ENCODE data around the gene RAPGEF1.
"Not testable (repeated sequence)": the region's sequence is repeated elsewhere in the genome, so short reads cannot be mapped to it uniquely, and the experiment has no call there.

RAPGEF1 gene

DNA sequence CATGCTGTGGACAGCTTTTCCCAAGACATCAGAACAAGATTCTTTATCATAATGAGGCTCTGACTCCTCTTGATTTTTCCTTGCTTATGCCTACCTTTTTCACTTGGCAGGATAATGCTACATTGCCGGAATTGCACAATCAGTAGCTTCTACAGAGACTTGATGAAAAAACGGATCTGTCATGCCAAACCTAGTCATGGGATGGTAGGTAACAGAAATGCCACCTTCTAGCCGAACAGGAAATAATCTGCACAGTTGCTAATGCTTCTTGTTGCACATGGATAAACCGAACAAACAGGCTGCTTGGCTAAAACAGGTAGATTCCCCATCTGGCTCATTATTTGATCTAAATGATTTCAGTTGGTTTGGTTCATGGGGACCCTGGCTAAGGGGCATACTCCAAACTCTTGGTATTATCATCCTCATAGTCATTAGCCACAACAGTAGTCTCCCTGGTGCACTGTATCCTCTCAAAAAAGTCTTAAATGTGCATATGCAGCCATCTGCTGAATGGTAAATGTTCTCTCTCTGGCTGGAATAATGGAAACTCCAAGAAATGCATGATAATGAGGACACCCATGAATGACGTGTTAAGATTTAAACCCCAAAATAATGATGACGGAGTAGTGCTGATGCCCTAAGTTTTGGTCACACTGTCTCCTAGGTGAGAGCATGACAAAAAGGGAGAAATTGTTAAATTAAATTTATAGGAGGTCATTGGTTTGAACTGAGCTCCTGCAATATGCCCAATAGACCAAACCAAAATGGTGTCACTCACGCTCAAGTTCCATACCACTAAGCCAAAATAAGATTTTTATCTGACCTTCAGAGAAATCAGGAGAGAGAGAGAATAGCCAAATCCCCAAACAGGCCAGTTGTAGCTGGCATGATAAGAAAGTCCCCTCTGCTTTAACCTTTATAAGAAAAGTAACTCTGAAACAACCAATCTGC, 47.0 kb downstream of the RAPGEF1 start:
- in situ Hi-C loops (cut with MboI; ENCODE audit: low sequenced_read_pairs): no loop called here

- in situ Hi-C loops (cut with MboI; ENCODE audit: low sequenced_read_pairs): no loop called here
Measured at GRCh38 chr9:131691969-131692611, 47.8 kb downstream of the RAPGEF1 start.

- in situ Hi-C loops (cut with MboI; ENCODE audit: low sequenced_read_pairs): no loop called here
Measured at GRCh38 chr9:131690941-131691573, 48.8 kb downstream of the RAPGEF1 start.

DNA sequence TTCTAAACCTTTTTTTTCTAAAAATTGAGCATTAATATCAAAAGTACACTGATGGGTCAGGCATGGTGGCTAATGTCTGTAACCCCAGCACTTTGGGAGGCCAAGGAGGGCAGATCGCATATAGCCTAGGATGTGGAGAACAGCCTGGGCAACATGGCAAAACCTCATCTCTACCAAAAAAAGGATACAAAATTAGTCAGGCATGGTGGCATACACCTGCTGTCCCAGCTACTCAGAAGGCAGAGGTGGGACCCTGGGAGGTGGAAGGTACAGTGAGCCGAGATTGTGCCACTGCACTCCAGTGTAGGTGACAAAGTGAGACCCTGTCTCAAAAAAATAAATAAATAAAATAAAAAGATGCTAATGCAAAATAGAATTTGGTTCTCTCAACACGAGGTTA, 49.4 kb downstream of the RAPGEF1 start:
- in situ Hi-C loops (cut with MboI; ENCODE audit: low sequenced_read_pairs): no loop called here

DNA sequence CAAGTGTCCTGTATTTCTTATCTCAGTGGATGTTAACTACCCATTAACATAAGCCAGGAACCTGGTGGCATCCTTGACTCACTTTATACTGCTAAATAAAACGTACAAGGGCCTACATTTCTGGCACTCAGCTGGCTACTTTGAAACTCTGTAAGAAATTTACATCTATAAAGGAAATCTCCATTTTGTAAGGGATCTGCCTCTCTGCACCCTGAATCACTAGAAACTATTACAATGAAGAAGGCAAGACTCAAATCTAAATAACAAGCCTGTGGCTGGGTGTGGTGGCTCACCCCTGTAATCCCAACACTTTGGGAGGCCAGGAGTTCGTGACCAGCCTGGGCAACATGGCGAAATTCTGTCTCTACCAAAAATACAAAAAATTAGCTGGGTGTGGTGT, 51.5 kb downstream of the RAPGEF1 start:
- in situ Hi-C loops (cut with MboI; ENCODE audit: low sequenced_read_pairs): no loop called here

- in situ Hi-C loops (cut with MboI; ENCODE audit: low sequenced_read_pairs): no loop called here
Measured at GRCh38 chr9:131685753-131686706, 53.8 kb downstream of the RAPGEF1 start.

DNA sequence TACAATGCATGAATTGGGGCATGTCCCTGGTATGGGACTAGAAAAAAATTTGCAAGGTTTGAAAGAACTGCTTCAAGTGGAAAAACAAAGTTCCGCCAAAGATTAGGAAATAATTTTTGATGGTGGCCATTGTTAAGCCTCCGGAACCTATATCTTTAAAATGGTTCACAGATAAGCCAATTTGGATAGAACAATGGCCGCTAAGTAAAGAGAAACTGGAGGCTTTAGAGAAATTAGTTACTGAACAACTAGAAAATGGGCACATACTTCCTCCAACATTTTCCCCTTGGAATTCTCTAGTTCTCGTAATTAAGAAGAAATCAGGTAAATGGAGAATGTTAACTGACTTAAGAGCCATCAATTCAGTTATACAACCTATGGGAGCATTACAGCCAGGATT, 56.8 kb downstream of the RAPGEF1 start:
- in situ Hi-C loops (cut with MboI; ENCODE audit: low sequenced_read_pairs): not testable (repeated sequence)

DNA sequence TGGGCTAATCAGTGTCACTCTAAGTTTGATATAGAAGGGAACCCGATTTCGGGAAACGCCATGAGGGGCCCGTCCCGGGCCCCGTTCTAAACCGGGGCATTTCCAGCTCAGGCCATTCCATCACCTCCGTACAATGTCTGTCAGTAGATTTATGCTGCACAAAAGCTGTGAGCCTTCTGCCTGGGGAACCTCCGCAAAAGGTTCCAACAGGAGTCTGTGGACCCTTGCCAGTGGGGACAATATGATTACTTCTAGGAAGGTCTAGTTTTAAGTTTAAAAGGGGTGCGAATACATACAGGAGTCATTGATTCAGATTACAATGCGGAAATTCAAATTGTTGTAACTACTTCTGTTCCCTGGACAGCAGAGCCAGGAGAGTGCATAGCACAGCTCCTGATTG, 57.6 kb downstream of the RAPGEF1 start:
- in situ Hi-C loops (cut with MboI; ENCODE audit: low sequenced_read_pairs): no loop called here

- in situ Hi-C loops (cut with MboI; ENCODE audit: low sequenced_read_pairs): not testable (repeated sequence)
Measured at GRCh38 chr9:131681826-131682225, 58.0 kb downstream of the RAPGEF1 start.

DNA sequence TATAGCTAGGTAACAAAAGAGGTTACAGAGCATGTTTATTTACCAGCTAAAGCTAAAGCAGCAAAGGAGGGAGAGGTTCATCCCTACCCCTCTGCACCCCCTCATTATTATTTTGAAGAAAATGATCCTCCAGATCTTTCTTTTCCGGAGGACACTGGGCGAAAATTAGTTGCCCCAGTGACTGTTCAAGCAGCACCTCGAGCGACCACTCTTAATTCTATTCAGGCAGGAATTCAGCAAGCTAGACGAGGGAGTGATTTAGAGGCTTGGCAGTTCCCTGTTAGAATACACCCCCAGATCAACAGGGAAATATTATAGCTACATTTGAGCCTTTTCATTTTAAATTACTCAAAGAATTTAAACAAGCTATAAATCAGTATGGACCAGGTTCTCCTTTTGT, 58.8 kb downstream of the RAPGEF1 start:
- in situ Hi-C loops (cut with MboI; ENCODE audit: low sequenced_read_pairs): not testable (repeated sequence)

- in situ Hi-C loops (cut with MboI; ENCODE audit: low sequenced_read_pairs): no loop called here
Measured at GRCh38 chr9:131679261-131680020, 60.4 kb downstream of the RAPGEF1 start.

- in situ Hi-C loops (cut with MboI; ENCODE audit: low sequenced_read_pairs): no loop called here
Measured at GRCh38 chr9:131678499-131679111, 61.3 kb downstream of the RAPGEF1 start.

- in situ Hi-C loops (cut with MboI; ENCODE audit: low sequenced_read_pairs): no loop called here
Measured at GRCh38 chr9:131677444-131678180, 62.3 kb downstream of the RAPGEF1 start.

- in situ Hi-C loops (cut with MboI; ENCODE audit: low sequenced_read_pairs): no loop called here
Measured at GRCh38 chr9:131677049-131677443, 62.8 kb downstream of the RAPGEF1 start.

- in situ Hi-C loops (cut with MboI; ENCODE audit: low sequenced_read_pairs): no loop called here
Measured at GRCh38 chr9:131676431-131676972, 63.4 kb downstream of the RAPGEF1 start.

- in situ Hi-C loops (cut with MboI; ENCODE audit: low sequenced_read_pairs): no loop called here
Measured at GRCh38 chr9:131675437-131676022, 64.3 kb downstream of the RAPGEF1 start.

DNA sequence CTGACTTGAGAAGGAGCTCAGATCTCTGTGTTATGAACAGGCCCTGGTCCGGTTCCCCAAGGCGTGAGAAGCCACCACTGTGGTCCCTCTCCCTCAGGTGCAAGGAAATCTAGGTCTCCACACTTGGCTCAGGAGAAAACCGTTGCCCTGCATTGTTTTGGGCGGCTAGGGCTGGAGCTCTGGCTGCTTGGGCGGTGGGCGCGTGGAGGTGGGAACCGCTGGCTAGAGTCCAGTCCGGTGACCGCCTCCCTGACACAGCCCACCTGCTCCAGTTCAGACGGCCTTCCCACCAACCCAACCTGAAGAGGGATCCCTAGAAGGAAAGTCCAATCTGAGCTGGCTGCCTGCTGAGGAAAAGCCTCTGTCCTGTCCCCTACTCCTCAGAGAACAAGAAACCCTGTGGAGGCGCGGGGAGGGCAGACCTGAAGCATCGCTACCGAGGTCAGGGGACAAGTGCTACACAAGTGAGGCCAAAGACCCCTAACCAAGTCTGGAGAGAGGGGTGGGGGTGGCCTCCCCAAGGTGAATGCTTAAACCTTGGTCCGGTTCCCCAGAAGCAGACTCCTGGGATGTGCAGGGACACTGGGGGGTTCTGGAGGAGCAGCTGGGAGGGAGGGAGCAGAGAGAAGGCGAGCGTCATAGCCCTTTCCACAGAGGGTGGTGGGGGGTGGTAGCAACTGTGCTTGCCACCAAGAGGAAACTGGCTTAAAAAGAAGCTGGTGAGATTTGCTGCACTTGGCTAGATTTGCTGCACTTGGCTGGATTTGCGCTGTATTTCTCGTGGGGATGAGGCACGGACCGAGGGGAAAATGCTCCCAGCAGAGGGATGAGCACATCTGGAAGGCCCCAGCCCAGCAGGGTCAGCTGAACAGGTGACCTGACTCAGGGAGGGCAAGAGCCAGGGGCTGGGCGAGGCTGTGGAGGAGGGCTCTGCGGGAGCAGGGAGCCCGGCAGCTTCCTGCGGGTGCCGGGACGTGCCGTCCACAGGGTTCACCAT, 65.2 kb downstream of the RAPGEF1 start:
- in situ Hi-C loops (cut with MboI; ENCODE audit: low sequenced_read_pairs): no loop called here

All from hTERT RPE-1 (cell line).